GM13976 (cell line): ENCODE measurements around the gene NFIL3.

Source experiments
- DNase-seq: peaks from one replicate; pipeline ENCODE4 v3.0.0; 2012; ENCODE audit warnings: low spot score
- CTCF ChIP-seq: IDR thresholded peaks from 2 replicates; pipeline ENCODE4 v1.5.1; 2012; ENCODE audit warnings: borderline replicate concordance, mild to moderate bottlenecking; ENCODE audit not compliant: insufficient read depth; ENCODE audit errors: extremely low read depth, missing control alignments, control extremely low read depth
- in situ Hi-C: fragments of 300-500 bp; cut with MboI; formaldehyde crosslinking; loops from one replicate; pipeline ENCODE4 v1.12.0; 2022; ENCODE audit warnings: low sequenced_read_pairs, mixed read lengths, inconsistent platforms; ENCODE audit not compliant: unreplicated experiment

NFIL3 gene

GRCh38 chr9:91428927-91429351, 5.3 kb upstream of the NFIL3 start:
- in situ Hi-C loops = loop anchor here (5.0 to 10.0 kb wide), 2 partner anchors 384 to 512 kb away; no protein-coding TSS in a partner anchor

GRCh38 chr9:91428436-91428835, 4.8 kb upstream of the NFIL3 start:
- DNase-seq = no peak
- no peak for TF ChIP-seq CTCF
- in situ Hi-C loops = loop anchor here (5.0 to 10.0 kb wide), 2 partner anchors 384 to 511 kb away; no protein-coding TSS in a partner anchor

More at GRCh38 chr9:91428927-91429351, 5.3 kb upstream of the NFIL3 start:
- no peak for TF ChIP-seq CTCF
- DNase-seq = no peak

DNA sequence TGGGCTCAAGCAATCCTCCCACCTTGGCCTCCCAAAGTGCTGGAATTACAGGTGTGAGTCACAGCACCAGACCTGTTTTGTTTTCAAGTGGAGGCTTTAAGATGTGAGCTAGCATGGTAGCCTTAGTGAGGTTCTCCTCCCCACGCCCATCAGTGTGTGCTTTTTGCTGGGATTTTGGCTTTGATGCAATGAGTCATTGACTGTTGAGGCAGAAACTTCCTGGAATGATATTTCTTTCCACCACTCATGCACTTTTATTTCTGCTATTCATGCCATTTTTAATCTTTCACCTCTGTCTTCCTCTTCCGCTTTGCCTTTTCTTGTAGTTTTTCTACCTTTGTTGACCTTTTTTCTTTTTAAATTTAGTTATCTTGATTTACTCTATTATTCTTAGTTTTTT, 4.2 kb upstream of the NFIL3 start:
- in situ Hi-C loops = loop anchor here (5.0 to 10.0 kb wide), 2 partner anchors 383 to 511 kb away; no protein-coding TSS in a partner anchor
- DNase-seq = no peak

GRCh38 chr9:91426123-91426745, 2.6 kb upstream of the NFIL3 start:
- TF ChIP-seq CTCF = peak; percentile 55
- DNase-seq = peak; percentile 62
- in situ Hi-C loops = loop anchor here (5.0 to 10.0 kb wide), 2 partner anchors 381 to 509 kb away; no protein-coding TSS in a partner anchor

More for the DNA sequence above, 4.2 kb upstream of the NFIL3 start:
- TF ChIP-seq CTCF = no peak

GRCh38 chr9:91425271-91425670, 1.6 kb upstream of the NFIL3 start:
- DNase-seq = no peak
- no peak for TF ChIP-seq CTCF
- in situ Hi-C loops = loop anchor here (5.0 to 10.0 kb wide), 2 partner anchors 380 to 508 kb away; no protein-coding TSS in a partner anchor

GRCh38 chr9:91424403-91425176, 958 bp upstream of the NFIL3 start:
- in situ Hi-C loops = loop anchor here (5.0 to 10.0 kb wide), 2 partner anchors 380 to 507 kb away; no protein-coding TSS in a partner anchor
- peak; percentile 11 for TF ChIP-seq CTCF
- peak; percentile 53 for DNase-seq
